HL-60 (cell line): ENCODE results near the gene TMCC3.

Experiments
- GABPA ChIP-seq: IDR thresholded peaks from 2 replicates; pipeline ENCODE4 v1.6.1; 2012; ENCODE audit warnings: low read depth
- POLR2AphosphoS5 ChIP-seq: IDR thresholded peaks from 2 replicates; pipeline ENCODE4 v1.6.1; 2012; ENCODE audit warnings: low read depth
- REST ChIP-seq: IDR thresholded peaks from 2 replicates; pipeline ENCODE4 v1.6.1; 2012; ENCODE audit warnings: low read depth; ENCODE audit not compliant: insufficient replicate concordance
- TF ChIP-seq, protein P1 (sequence below): IDR thresholded peaks from one replicate; pipeline ENCODE4 v1.5.1; 2011; ENCODE audit warnings: low read length, control low read depth, inconsistent platforms; ENCODE audit not compliant: insufficient read depth

- TF ChIP-seq, protein P1, sequence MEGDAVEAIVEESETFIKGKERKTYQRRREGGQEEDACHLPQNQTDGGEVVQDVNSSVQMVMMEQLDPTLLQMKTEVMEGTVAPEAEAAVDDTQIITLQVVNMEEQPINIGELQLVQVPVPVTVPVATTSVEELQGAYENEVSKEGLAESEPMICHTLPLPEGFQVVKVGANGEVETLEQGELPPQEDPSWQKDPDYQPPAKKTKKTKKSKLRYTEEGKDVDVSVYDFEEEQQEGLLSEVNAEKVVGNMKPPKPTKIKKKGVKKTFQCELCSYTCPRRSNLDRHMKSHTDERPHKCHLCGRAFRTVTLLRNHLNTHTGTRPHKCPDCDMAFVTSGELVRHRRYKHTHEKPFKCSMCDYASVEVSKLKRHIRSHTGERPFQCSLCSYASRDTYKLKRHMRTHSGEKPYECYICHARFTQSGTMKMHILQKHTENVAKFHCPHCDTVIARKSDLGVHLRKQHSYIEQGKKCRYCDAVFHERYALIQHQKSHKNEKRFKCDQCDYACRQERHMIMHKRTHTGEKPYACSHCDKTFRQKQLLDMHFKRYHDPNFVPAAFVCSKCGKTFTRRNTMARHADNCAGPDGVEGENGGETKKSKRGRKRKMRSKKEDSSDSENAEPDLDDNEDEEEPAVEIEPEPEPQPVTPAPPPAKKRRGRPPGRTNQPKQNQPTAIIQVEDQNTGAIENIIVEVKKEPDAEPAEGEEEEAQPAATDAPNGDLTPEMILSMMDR = no peak
- no peak for TF ChIP-seq GABPA
- TF ChIP-seq POLR2AphosphoS5 = no peak
- TF ChIP-seq REST = no peak
Observed at GRCh38 chr12:94604366-94604698, 46.0 kb downstream of the TMCC3 start.
